Stimulated activated effector memory CD8-positive, alpha-beta T cell treated with anti-CD3 and anti-CD28 coated beads, Interleukin-12 subunit alpha, Interleukin-12 subunit beta, amount 100 ng/mL, for 72 hours (primary cell): ENCODE results near the gene KLHL13.

ENCODE experiments used
- ATAC-seq: fragments of 150-1000 bp; cut with Tn5 transposase; 2 replicates; pipeline ENCODE4 v1.10.0; 2021
- DNase-seq, 2 donors: peaks; one replicate each; pipeline ENCODE4 v3.0.0; 2021 to 2022; ENCODE audit warnings: low spot score in 2 of 2
- H3K27ac Mint-ChIP-seq: one replicate; pipeline ENCODE4 v1.8.0; 2022; ENCODE audit warnings: mild to moderate bottlenecking, mixed read lengths
- H3K36me3 Mint-ChIP-seq: one replicate; pipeline ENCODE4 v1.8.0; 2022; ENCODE audit warnings: mild to moderate bottlenecking, mixed read lengths
- H3K4me1 Mint-ChIP-seq: one replicate; pipeline ENCODE4 v1.8.0; 2022; ENCODE audit warnings: mixed read lengths
- H3K4me3 Mint-ChIP-seq: one replicate; pipeline ENCODE4 v1.8.0; 2022; ENCODE audit warnings: mild to moderate bottlenecking, mixed read lengths
- H3K9me3 Mint-ChIP-seq: one replicate; pipeline ENCODE4 v1.8.0; 2022; ENCODE audit warnings: mixed read lengths

KLHL13 gene

GRCh38 chrX:118115953-118116712, 477 bp downstream of the KLHL13 start:
- DNase-seq, result no peak

GRCh38 chrX:118114971-118115370, 1.6 kb downstream of the KLHL13 start:
- Mint-ChIP-seq H3K4me3 (no peak overlapping the region), H3K9me3 (no peaks in the 10 kb centered on the region), H3K36me3 (no peaks in the 10 kb centered on the region), H3K27ac (no peak overlapping the region), H3K4me1 (peaks cover 6% of the 10 kb centered on the region)
- ATAC-seq (no peak), DNase-seq (no peak)

More at GRCh38 chrX:118115953-118116712, 477 bp downstream of the KLHL13 start:
- ATAC-seq, result no peak
- Mint-ChIP-seq H3K4me3 (peak overlapping the region; percentile 50), H3K4me1 (peaks cover 6% of the 10 kb centered on the region), H3K27ac (no peak overlapping the region), H3K36me3 (no peaks in the 10 kb centered on the region), H3K9me3 (peaks cover 2% of the 10 kb centered on the region)

DNA sequence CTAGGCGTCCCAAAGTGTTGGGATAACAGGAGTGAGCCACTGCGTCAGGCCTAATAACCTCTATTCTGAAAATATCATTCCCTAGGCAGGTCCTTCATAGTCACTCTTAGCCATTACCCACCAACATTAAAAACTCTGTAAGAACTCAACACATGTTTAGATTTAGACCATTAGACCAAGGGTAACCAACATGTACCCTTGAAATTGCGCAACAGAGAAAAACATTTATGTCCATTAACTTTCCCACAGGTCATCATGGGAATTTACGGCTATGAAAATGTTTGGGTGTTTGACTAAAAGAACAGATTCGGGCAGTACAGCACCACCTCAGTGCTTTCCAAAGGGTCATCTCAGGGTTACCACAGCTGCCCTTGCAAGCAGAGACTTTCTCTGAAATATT, 7.5 kb downstream of the KLHL13 start:
- Mint-ChIP-seq H3K4me3 (no peak overlapping the region), H3K9me3 (no peaks in the 10 kb centered on the region), H3K4me1 (no peaks in the 10 kb centered on the region), H3K27ac (no peak overlapping the region), H3K36me3 (no peaks in the 10 kb centered on the region)
- DNase-seq (no peak), ATAC-seq (no peak)

- Mint-ChIP-seq H3K4me1 (no peaks in the 10 kb centered on the region), H3K36me3 (no peaks in the 10 kb centered on the region), H3K4me3 (no peak overlapping the region), H3K27ac (no peak overlapping the region), H3K9me3 (no peaks in the 10 kb centered on the region)
- ATAC-seq, result no peak
- no peak for DNase-seq
These were observed 8.3 kb downstream of the KLHL13 start for GRCh38 chrX:118108304-118108703.

DNA sequence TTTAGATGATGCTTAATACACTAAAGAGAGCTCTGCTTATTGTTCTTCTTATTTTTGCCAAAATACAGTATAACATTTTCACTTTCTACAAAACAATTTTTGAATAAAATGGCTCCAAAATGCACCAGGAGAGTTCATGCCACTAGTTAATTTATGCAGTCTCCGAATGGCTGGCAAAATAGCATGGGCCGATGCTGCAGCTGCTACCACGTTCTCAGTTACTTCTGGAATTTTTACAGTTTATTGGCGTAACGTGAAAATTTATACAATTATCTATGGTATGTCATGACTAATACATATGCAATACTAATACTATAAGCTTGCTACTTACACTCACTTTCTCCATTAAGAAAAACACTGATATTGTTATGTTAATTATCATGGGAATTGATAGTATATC, 16.5 kb downstream of the KLHL13 start:
- no peaks in the 10 kb centered on the region for H3K4me1 Mint-ChIP-seq
- H3K9me3 Mint-ChIP-seq, result no peaks in the 10 kb centered on the region
- no peaks in the 10 kb centered on the region for H3K36me3 Mint-ChIP-seq
- ATAC-seq (no peak), DNase-seq (no peak)
- no peak overlapping the region for H3K27ac Mint-ChIP-seq
- no peak overlapping the region for H3K4me3 Mint-ChIP-seq

- Mint-ChIP-seq H3K4me1 (no peaks in the 10 kb centered on the region), H3K4me3 (no peak overlapping the region), H3K27ac (no peak overlapping the region), H3K36me3 (no peaks in the 10 kb centered on the region), H3K9me3 (peaks cover 4% of the 10 kb centered on the region)
- ATAC-seq (no peak), DNase-seq (no peak)
These were observed 28.5 kb downstream of the KLHL13 start for GRCh38 chrX:118088084-118088483.

- ATAC-seq (no peak), DNase-seq (no peak)
- Mint-ChIP-seq H3K4me1 (no peaks in the 10 kb centered on the region), H3K9me3 (no peaks in the 10 kb centered on the region), H3K36me3 (no peaks in the 10 kb centered on the region), H3K27ac (no peak overlapping the region), H3K4me3 (no peak overlapping the region)
These were observed 42.4 kb downstream of the KLHL13 start for GRCh38 chrX:118074196-118074595.

DNA sequence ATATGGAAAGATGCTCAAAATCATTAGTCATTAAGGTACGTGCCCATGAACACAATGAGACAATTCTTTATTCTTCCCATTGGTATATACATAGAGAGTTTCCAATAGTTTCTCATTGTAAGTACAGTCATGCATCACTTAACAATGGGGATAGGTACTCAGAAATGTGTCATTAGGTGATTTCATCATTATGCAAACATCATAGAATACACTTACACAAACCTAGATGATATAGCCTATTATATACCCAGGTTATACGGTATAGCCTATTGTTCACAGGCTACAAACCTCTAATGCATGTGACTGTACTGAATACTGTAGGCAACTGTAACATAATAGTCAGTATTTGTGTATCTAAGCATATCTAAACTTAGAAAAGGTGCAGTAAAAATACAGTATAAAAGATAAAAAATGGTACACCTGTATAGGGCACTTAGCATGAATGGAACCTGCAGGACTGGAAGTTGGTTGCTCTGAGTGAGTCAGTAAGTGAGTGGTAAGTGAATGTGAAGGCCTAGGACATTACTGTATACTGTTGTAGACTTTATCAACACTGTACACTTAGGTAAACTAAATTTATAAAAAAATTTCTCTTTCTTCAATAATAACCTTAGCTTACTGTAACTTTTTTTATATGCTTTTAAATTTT, 49.6 kb downstream of the KLHL13 start:
- no peaks in the 10 kb centered on the region for H3K9me3 Mint-ChIP-seq

DNA sequence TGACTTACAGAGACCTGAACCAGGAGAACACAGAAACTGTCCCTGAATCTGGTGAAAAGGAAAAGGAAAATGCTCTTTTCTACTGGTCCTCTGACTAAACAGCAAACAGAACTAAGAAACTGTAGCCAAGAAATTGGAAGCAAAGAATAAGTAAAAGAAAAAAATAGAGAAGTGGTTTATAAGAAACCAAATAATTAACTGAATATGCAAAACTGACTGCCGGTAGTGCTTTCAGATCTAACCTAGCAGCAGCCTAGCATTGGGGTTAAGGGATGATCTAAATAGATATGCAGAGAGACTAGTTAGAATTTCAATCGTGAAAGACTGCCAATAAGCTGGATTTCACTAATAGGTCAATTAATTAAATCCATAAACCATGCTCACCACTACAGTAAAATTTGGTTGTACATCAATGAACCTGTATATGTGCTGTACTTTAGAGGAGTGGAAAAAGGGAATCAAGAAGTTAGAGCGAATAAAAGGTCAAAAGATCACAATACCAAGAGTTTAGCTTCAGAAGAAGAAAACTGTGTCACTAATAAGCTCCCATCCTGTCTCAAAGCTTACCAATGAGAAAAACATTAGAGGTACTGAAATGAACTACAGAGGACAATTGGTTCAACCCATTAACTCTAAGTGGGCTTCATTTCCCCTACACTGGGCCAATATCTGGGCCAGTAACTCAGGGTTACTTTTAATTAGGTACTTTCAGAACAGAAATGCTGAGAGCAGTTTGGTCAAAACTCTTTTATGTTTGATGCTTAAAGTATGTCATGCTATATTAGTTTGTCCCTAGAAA, 53.6 kb downstream of the KLHL13 start:
- Mint-ChIP-seq H3K4me3 (no peak overlapping the region), H3K9me3 (no peaks in the 10 kb centered on the region), H3K27ac (no peak overlapping the region), H3K36me3 (no peaks in the 10 kb centered on the region), H3K4me1 (no peaks in the 10 kb centered on the region)
- ATAC-seq (no peak), DNase-seq (no peak)

More for the DNA sequence above, 49.6 kb downstream of the KLHL13 start:
- Mint-ChIP-seq H3K4me3 (no peak overlapping the region), H3K36me3 (no peaks in the 10 kb centered on the region), H3K27ac (no peak overlapping the region), H3K4me1 (no peaks in the 10 kb centered on the region)
- ATAC-seq, result no peak
- no peak for DNase-seq

GRCh38 chrX:118062048-118062789, 54.4 kb downstream of the KLHL13 start:
- no peak overlapping the region for H3K27ac Mint-ChIP-seq
- no peaks in the 10 kb centered on the region for H3K36me3 Mint-ChIP-seq
- no peaks in the 10 kb centered on the region for H3K4me1 Mint-ChIP-seq
- DNase-seq (no peak), ATAC-seq (no peak)
- H3K4me3 Mint-ChIP-seq, result no peak overlapping the region
- no peaks in the 10 kb centered on the region for H3K9me3 Mint-ChIP-seq

- no peak for DNase-seq
- no peaks in the 10 kb centered on the region for H3K4me1 Mint-ChIP-seq
- no peaks in the 10 kb centered on the region for H3K9me3 Mint-ChIP-seq
These were observed 57.7 kb downstream of the KLHL13 start for GRCh38 chrX:118058924-118059323.

GRCh38 chrX:118056870-118057269, 59.7 kb downstream of the KLHL13 start:
- H3K4me3 Mint-ChIP-seq, result no peak overlapping the region
- ATAC-seq (no peak), DNase-seq (no peak)
- H3K27ac Mint-ChIP-seq, result no peak overlapping the region
- no peaks in the 10 kb centered on the region for H3K4me1 Mint-ChIP-seq
- no peaks in the 10 kb centered on the region for H3K36me3 Mint-ChIP-seq
- H3K9me3 Mint-ChIP-seq, result no peaks in the 10 kb centered on the region

More at GRCh38 chrX:118058924-118059323, 57.7 kb downstream of the KLHL13 start:
- no peak for ATAC-seq
- Mint-ChIP-seq H3K36me3 (no peaks in the 10 kb centered on the region), H3K4me3 (no peak overlapping the region), H3K27ac (no peak overlapping the region)

DNA sequence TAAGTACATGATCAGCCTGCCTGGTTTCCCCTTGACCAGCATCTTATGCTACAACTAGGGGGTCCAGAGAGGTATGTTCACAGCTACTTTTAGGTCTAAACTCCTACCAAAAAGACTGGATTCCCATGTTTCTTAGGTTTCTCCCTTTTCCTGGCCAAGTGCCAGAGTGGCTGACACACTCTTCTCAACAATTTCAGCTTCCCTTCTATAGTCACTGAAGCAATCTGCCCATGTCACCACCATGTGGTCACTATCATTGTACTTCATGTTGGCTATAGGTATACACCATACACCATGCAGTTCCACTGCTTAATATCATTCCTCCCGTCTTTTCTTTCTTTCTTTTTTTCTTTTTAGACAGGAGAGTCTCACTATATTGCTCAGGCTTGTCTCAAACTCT, 66.9 kb downstream of the KLHL13 start:
- no peak for DNase-seq
- no peaks in the 10 kb centered on the region for H3K4me1 Mint-ChIP-seq
- no peak overlapping the region for H3K27ac Mint-ChIP-seq
- H3K36me3 Mint-ChIP-seq, result no peaks in the 10 kb centered on the region
- no peak overlapping the region for H3K4me3 Mint-ChIP-seq
- no peak for ATAC-seq
- H3K9me3 Mint-ChIP-seq, result no peaks in the 10 kb centered on the region

DNA sequence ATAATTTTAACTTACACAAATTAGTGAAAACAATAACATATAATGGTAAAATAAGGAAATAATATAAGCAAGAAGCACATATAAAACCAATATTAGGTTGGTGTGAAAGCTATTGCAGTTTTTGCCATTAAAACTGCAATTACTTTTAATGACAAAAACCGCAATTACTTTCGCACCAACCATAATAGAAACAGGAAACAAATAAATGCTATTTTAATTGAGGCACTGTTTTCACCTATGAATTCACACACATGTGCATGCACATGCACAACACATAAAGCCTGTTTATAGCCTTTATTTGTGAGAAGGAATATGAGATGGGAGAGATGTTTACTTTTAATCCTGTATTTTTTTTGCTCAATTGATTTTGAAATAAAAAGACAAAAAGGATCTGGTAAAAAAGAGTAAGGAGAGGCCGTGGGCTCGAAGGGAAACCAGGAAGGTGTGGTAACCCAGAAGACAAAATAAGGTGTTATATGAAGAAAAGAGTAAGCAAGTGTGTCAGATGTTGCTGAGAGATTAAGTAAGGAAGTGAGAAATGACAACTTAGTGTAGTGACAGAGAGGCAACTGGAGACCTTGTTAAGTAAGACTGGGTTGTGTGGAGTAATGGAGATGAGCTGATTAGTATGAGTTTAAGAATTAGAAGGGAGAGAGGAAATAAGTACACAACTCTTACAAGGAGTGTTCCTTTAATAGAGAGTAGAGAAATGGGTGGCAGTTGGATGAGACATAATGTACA, 69.0 kb downstream of the KLHL13 start:
- ATAC-seq (no peak), DNase-seq (no peak)
- no peak overlapping the region for H3K4me3 Mint-ChIP-seq
- no peak overlapping the region for H3K27ac Mint-ChIP-seq
- no peaks in the 10 kb centered on the region for H3K36me3 Mint-ChIP-seq
- no peaks in the 10 kb centered on the region for H3K4me1 Mint-ChIP-seq
- H3K9me3 Mint-ChIP-seq, result peaks cover 3% of the 10 kb centered on the region
